GM12878 (cell line): ENCODE data around the gene RBM4B. TPM values are rescaled to one million over a fixed set of nuclear protein-coding genes. Genes with fewer than 3 reads are reported as not detected.

Source experiments
- CBX5 ChIP-seq: sonication (generic); IDR thresholded peaks from 2 replicates; pipeline ENCODE4 v1.6.1; 2016; ENCODE audit warnings: low read depth, moderate library complexity, mild to moderate bottlenecking, inconsistent platforms
- CREB1 ChIP-seq: IDR thresholded peaks from 2 replicates; pipeline ENCODE4 v1.6.1; 2012; ENCODE audit warnings: low read depth, mild to moderate bottlenecking, inconsistent platforms
- CREM ChIP-seq: IDR thresholded peaks from 2 replicates; pipeline ENCODE4 v1.6.1; 2014; ENCODE audit warnings: antibody characterized with exemption, low read depth
- HDAC2 ChIP-seq: fragments of 200-600 bp; sonication (generic); IDR thresholded peaks from 2 replicates; pipeline ENCODE4 v1.6.1; 2017
- HDAC6 ChIP-seq: fragments of 200-600 bp; sonication (generic); IDR thresholded peaks from one replicate; pipeline ENCODE4 v1.8.0; 2017; ENCODE audit warnings: antibody characterized with exemption; ENCODE audit not compliant: unreplicated experiment
- IRF4 ChIP-seq: IDR thresholded peaks from 2 replicates; pipeline ENCODE4 v1.6.1; 2011; ENCODE audit warnings: low read depth, low read length
- LARP7 ChIP-seq: fragments of 450-650 bp; IDR thresholded peaks from 2 replicates; pipeline ENCODE4 v1.6.1; 2017; ENCODE audit warnings: mild to moderate bottlenecking
- MEF2A ChIP-seq: IDR thresholded peaks from 2 replicates; pipeline ENCODE4 v1.6.1; 2011; ENCODE audit warnings: low read depth, mild to moderate bottlenecking, low read length, moderate library complexity; ENCODE audit not compliant: insufficient read depth
- MEF2B ChIP-seq: fragments of 450-650 bp; IDR thresholded peaks from 2 replicates; pipeline ENCODE4 v1.6.1; 2018; ENCODE audit warnings: mild to moderate bottlenecking, moderate library complexity; ENCODE audit not compliant: partially characterized antibody, poor library complexity, severe bottlenecking
- MXI1 ChIP-seq: fragments of 150-350 bp; IDR thresholded peaks from 2 replicates; pipeline ENCODE4 v1.6.1; 2011; ENCODE audit warnings: low read depth, mild to moderate bottlenecking, inconsistent platforms, low read length, improper control_type of control experiment
- MYB ChIP-seq: fragments of 150-350 bp; IDR thresholded peaks from 2 replicates; pipeline ENCODE4 v1.6.1; 2014; ENCODE audit warnings: mild to moderate bottlenecking, low read depth, low read length, borderline replicate concordance
- NFYA ChIP-seq: IDR thresholded peaks from 2 replicates; pipeline ENCODE4 v1.6.1; 2011; ENCODE audit warnings: low read depth, mild to moderate bottlenecking, low read length, improper control_type of control experiment, borderline replicate concordance
- NFYB ChIP-seq: IDR thresholded peaks from 2 replicates; pipeline ENCODE4 v1.6.1; 2011; ENCODE audit warnings: low read depth, mild to moderate bottlenecking, low read length, improper control_type of control experiment, moderate library complexity; ENCODE audit not compliant: insufficient read depth
- NKRF ChIP-seq: fragments of 450-650 bp; conservative IDR thresholded peaks from 2 replicates; pipeline ENCODE4 v1.6.1; 2017; ENCODE audit warnings: mild to moderate bottlenecking, moderate library complexity
- PAX8 ChIP-seq: fragments of 450-650 bp; IDR thresholded peaks from 2 replicates; pipeline ENCODE4 v1.6.1; 2017; ENCODE audit warnings: mild to moderate bottlenecking, moderate library complexity
- PKNOX1 ChIP-seq: fragments of 450-650 bp; IDR thresholded peaks from 2 replicates; pipeline ENCODE4 v1.6.1; 2016; ENCODE audit warnings: mild to moderate bottlenecking
- POLR2A ChIP-seq: IDR thresholded peaks from 2 replicates; pipeline ENCODE4 v1.6.1; 2011; ENCODE audit warnings: low read depth, mild to moderate bottlenecking, low read length
- SMAD1 ChIP-seq: fragments of 450-650 bp; IDR thresholded peaks from 2 replicates; pipeline ENCODE4 v1.6.1; 2018; ENCODE audit warnings: mild to moderate bottlenecking, low read depth; ENCODE audit not compliant: partially characterized antibody
- SP1 ChIP-seq: IDR thresholded peaks from one replicate; pipeline ENCODE4 v1.6.1; 2011; ENCODE audit warnings: low read depth, low read length
- TCF7 ChIP-seq: IDR thresholded peaks from 2 replicates; pipeline ENCODE4 v1.6.1; 2014; ENCODE audit warnings: antibody characterized with exemption, borderline replicate concordance
- USF1 ChIP-seq: IDR thresholded peaks from 2 replicates; pipeline ENCODE4 v1.6.1; 2011; ENCODE audit warnings: borderline replicate concordance, low read depth, mild to moderate bottlenecking, moderate library complexity, mixed read lengths, low read length; ENCODE audit not compliant: insufficient read depth; ENCODE audit errors: extremely low read length
- ZNF207 ChIP-seq: fragments of 450-650 bp; IDR thresholded peaks from 2 replicates; pipeline ENCODE4 v1.6.1; 2014; ENCODE audit warnings: antibody characterized with exemption, mild to moderate bottlenecking, borderline replicate concordance
- ZNF217 ChIP-seq: fragments of 450-650 bp; IDR thresholded peaks from 2 replicates; pipeline ENCODE4 v1.6.1; 2017; ENCODE audit warnings: antibody characterized with exemption, mild to moderate bottlenecking
- ZNF687 ChIP-seq: fragments of 450-650 bp; IDR thresholded peaks from 2 replicates; pipeline ENCODE4 v1.6.1; 2017; ENCODE audit warnings: mild to moderate bottlenecking, moderate library complexity
- polyA plus RNA-seq, 11 experiments: library from polyadenylated mRNA; depleted of rRNA in 4 of 11; unstranded in 6 of 11; stranded (reverse) in 5 of 11; fragments of >200 nt; fragmentation: Nextera tagmentation in 4 of 11; fragmentation: Illumina TruSeq in 1 of 11; extraction: Ambion mirVana in 4 of 11; extraction: Trizol in 1 of 11; gene quantifications; 1 replicate in 1 of 11; 2 replicates in 10 of 11; pipeline versions ENCODE4 v1.2.1 to v1.2.3, GENCODE V29; 2011 to 2016; ENCODE audit warnings: inconsistent platforms in 2 of 11, missing spikeins in 2 of 11, low read depth in 1 of 11
- total RNA-seq, 4 experiments: library from RNA; depleted of rRNA in 3 of 4; stranded (reverse); fragments of >200 nt in 3 of 4; fragmentation: Illumina TruSeq in 1 of 4; extraction: Trizol in 1 of 4; gene quantifications; 2 replicates each; pipeline versions ENCODE4 v1.2.1 to v1.2.3, GENCODE V29; 2013 to 2021

RBM4B gene
- total and polyA plus RNA-seq, 10 of the 15 experiments (the other 5 are each of a cell fraction or from before 2014, with no cell fraction given) = 16.1 to 37.0 (median 21.6) TPM

- TF ChIP-seq NKRF (peak; percentile 79), POLR2A (peak; percentile 100), ZNF207 (peak; percentile 82), HDAC2 (no peak), SMAD1 (no peak), ZNF687 (peak; percentile 68; the same call in 1 of the 2 replicates), SP1 (peak; percentile 94), LARP7 (peak; percentile 82), TCF7 (no peak), ZNF217 (no peak), USF1 (no peak), NFYA (peak; percentile 40; the same call in 1 of the 2 replicates), PKNOX1 (peak; percentile 92), MXI1 (peak; percentile 82), HDAC6 (peak; percentile 34), PAX8 (no peak), NFYB (peak; percentile 91), CBX5 (no peak), MEF2A (0 out of 2 replicates have a peak, but pooled peaks have one; percentile 6), CREM (peak; percentile 86), CREB1 (peak; percentile 89), MEF2B (no peak), MYB (no peak; the same call in 1 of the 2 replicates), IRF4 (no peak)
Measured at GRCh38 chr11:66616379-66617154, 61.1 kb downstream of the RBM4B start, which contains the start of gene RBM14 (continued).
